ENCODE measurements around the gene LPIN3.
"Not testable (repeated sequence)": the region's sequence is repeated elsewhere in the genome, so short reads cannot be mapped to it uniquely, and the experiment has no call there.

Gene LPIN3

DNA sequence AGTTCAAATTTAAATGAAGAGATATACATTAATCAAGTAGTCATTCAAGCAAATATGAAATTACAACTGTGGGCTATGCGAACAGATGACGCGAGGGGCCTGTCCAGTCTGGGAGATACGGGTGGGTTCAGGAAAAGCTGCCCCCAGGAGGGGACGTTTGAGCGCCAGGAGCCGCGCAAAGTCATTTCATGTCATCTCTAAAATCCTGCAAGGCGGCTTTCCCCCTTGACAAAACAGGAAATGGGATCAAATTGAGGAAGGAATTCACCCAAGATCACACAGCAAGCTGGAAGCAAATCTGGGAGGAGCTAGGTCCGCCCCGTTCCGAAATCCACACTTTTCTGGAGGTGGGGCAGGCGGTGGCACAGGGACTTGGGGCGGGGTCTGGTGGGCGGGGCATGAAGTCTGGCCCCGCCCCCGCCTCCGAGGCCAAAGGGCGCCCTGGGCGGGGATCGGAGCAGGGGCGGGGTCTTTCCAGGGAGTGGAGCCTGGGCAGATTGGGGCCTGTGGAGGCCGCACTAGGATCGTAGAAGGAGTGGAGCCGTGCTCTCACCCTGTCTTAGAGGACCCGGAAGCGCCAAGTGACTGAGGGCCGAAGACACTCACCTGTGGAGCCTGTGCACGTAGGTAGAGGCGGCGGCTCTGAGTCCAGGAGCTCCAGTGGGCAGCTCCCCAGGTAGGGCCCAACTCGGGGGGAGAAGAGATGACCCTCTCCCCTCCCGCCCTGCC lies at the start of gene LPIN3:
Gene LPIN3 (plus strand): TSS at position 495 of the 729 bp plus-strand sequence. CDS start 4,983 bp downstream, outside the sequence.
- DNase-seq (ENCODE audit: low spot score): peak; percentile 69

DNA sequence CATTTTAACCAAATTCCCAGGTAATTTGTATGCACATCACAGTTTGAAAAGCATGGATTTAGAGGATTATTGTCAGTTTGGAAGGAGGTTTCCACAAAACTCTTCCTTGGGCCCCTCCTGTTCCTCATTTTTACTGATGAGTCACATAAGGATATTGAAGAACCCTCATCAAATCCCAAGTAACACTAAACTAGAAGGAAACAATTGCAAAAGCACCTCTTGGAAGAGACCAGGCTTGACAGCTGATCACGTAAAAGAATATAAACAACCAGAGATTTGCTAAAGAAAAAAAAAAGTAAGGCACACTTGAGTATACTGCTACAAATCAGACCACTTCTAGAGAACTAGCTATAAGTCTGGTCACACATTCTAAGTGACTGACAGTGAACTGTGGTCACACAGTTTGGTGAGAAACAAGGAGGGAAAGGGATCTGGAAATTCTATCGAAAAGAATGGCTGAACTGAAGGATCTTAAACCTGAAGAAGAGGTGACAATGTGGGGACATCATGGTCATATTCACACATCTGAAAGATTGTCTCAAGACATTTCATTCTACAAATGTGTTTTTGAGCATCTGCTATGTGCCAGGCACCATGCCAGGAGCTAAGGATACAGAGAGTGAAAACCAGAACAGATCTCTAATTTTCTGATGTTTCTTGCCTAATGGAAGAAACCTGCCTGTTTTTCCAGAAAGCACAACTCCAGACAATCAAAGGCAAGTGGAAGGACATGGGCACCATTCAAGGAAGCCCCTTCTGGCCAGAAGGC lies 47.2 kb upstream of the LPIN3 start:
- DNase-seq (ENCODE audit: low spot score): no peak

- no peak for DNase-seq (ENCODE audit: low spot score)
Measured at GRCh38 chr20:41299899-41300298, 40.7 kb upstream of the LPIN3 start.

DNA sequence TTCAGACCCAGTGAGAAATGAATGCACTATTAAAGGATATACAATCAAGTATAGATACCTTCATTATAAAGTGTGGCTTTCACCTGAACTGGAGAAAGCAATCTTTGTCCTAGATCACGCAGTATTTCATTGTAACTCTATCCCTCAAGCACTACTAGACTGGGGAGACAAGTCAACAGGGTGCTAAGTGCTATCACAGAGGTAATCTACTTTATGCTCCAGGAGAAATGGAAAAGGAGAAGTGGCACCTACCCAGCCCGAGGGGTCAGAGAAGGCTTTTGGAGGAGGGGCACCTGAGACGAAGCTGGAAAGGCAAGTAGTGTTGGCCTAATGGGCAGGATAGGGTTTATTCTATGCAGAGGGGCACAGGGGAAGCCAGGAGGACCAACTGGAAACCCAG lies 40.2 kb upstream of the LPIN3 start:
- DNase-seq (ENCODE audit: low spot score): no peak

DNA sequence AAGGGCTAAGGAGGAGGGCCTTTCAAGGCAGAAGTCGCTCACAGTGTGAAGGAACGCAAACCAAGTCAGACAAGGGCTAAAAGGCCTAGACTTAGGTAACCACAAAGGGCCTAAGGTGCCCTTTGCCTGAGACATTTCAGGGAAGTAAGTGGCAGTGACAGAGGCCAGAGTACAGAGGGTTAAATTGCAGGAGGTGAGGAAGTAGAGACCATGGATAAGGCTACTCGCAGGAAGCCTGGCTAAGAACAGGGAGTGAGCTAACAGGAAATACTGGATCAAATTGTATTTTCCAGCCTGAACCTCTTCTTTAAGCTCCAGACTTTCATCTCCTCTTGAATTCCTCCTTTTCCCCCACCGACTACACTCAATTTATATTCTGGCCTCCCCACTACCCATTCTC lies 39.7 kb upstream of the LPIN3 start:
- DNase-seq (ENCODE audit: low spot score): no peak

DNA sequence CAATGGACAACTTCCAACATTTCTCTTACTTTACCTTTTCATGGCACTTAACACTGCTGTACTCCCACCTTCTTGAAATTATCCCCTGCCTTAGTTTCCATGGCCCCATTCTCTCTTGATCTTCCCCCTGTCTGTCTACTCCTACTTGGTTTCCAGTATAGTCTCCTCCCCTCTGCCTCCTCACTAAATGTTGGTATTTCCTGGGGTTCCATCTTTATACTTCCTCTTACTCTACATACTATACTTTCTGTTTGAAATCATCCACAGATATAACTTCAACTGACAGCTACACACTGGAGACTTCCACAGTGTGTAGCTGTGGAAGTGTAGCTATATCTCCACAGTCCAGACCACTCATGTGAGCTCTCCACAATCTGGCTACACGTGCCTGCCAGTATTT lies 36.6 kb upstream of the LPIN3 start:
- DNase-seq (ENCODE audit: low spot score): no peak

DNA sequence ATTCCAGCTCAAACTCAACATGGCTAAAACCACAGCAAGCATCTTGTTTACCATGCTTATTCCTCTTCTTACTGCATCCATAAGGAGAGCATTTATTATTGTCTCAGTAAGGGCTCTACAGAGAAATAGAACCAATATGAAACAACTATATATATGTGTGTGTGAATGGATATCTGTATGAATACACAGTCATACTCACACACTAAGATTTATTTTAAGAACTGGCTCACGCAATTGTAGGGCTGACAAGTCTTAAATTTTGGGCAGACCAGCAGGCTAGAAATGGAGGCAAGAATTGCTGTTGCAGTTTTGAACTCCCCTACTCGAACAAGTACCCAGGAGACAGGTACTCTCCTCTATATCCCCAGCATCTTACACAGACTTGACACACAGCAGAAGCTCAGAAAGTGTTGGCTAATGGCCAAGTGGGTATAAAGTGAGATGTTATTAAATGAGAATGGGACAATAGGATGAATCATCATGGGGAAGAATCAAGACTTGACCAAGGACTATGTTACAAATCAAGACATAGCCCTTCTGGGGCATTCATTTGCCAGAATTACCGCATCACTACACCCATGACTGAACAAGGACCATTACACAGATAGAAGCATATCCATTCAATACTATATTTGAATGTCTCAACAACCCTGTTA lies 36.1 kb upstream of the LPIN3 start:
- DNase-seq (ENCODE audit: low spot score): no peak

- no peak for DNase-seq (ENCODE audit: low spot score)
Measured at GRCh38 chr20:41306061-41306727, 34.4 kb upstream of the LPIN3 start.

DNA sequence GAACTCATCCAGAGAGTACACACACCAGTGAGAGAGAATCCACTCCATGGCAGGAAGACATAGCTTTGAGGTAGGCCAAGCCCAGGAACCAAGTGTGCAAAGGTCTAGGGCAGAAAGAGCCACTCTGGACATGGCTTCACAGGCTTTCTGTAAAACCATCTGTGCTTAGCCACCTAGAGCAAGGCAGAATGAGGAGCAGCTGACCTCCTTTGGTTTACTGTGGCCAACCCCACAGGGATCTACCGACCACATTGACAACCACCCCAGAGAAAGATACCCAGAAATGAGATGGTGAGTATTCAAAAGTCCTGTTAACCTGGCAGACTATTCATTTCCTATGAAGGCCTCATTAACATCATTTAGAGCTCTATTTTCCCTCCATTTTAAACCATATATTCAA lies 33.6 kb upstream of the LPIN3 start:
- no peak for DNase-seq (ENCODE audit: low spot score)

GRCh38 chr20:41308290-41308711 lies 32.3 kb upstream of the LPIN3 start:
- DNase-seq (ENCODE audit: low spot score): no peak

- no peak for DNase-seq (ENCODE audit: low spot score)
Measured at GRCh38 chr20:41308726-41309413, 31.8 kb upstream of the LPIN3 start.

DNA sequence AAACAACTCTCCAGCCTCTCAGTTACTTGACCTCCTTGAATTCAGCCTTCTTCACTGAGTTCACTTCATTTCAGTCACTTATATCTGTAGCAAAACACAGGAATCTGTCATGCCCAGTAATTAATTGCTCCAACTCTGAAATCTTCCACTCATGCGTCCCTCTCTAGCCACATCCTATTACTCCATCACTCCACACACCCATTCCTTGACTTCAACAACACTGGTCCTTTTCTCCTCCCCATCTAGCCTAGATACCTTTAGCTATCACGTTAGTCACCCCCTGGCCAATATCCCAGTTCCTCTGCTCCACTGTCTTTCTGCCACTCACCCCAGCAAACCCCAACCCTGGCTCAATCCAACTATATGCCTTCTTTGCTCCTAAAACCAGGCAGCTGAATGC lies 30.8 kb upstream of the LPIN3 start:
- DNase-seq (ENCODE audit: low spot score): no peak

DNA sequence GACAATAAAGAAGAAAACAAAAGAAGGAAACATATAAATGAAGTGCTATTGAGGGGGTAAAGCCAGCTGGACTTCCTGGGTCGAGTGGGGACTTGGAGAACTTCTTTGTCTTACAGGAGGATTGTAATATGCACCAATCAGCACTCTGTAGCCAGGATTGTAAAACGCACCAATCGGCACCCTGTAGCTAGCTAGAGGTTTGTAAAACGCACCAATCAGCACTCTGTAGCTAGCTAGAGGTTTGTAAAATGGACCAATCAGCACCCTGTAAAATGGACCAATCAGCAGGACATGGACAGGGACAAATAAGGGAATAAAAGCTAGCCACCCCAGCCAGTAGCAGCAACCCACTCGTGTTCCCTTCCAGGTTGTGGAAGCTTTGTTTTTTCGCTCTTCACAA lies 28.6 kb upstream of the LPIN3 start:
- not testable (repeated sequence) for DNase-seq (ENCODE audit: low spot score)

DNA sequence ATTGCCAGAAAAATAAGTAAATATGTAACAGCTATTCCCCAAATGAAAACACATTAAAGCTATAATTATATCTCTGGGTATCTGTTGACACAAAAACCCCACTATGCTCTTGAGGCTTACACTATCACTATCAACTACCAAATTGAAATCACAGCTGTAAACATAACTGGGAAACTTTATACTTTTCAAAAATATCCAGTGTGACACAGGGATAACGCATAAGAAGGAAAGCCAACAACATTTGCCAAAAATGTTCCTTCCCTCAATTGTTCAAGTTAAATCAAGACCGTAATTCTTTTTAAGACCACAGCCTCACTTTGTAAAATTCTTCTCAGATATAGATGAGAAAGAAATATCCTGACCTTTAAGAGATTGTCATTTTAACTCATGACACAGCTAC lies 26.2 kb upstream of the LPIN3 start:
- no peak for DNase-seq (ENCODE audit: low spot score)

GRCh38 chr20:41316051-41316450 lies 24.6 kb upstream of the LPIN3 start:
- no peak for DNase-seq (ENCODE audit: low spot score)

DNA sequence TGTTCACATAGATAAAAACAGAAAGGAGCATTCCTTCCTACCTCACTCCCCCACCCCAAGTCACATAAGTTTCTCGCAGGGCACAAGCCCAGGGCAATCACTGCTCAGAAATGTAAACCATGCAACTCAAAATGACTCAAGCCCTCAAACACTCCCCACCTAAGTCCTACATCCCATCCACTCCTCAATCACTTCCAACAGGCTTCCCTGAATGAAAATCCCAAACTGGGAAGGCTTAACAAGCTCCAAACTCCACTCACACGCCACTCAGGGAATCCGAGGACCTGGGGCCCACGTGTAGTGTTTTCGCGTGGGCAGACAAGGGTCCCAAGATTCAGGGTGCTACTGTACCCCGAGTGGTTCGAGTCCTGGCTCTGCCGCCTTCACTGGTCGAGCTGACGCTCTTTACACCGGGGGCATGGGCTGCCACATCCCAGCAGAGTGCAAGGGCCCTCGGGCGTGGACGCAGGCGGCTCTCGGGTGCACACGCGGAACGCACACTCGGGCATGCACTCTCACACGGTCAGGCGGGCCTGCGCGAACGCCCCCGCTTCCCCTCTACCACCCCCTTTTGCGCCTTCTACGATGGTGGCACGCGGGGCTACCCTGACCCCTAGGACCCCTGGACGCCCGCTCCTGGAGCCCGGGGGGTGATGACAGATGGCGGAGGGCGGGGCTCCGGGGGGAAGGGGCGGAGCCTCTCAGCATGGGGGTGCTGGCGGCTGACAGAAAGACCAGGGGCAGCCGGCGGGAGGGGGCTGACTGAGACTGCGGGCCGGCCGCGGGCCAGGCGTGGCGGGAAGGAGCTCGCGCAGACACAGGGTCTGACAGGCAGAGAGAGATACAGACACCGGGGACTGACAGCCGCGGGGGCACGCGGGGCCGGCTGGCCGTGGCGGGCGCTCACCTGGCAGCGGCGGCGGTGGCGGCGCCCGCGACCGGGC lies 23.7 kb upstream of the LPIN3 start:
- peak; percentile 50 for DNase-seq (ENCODE audit: low spot score)

DNA sequence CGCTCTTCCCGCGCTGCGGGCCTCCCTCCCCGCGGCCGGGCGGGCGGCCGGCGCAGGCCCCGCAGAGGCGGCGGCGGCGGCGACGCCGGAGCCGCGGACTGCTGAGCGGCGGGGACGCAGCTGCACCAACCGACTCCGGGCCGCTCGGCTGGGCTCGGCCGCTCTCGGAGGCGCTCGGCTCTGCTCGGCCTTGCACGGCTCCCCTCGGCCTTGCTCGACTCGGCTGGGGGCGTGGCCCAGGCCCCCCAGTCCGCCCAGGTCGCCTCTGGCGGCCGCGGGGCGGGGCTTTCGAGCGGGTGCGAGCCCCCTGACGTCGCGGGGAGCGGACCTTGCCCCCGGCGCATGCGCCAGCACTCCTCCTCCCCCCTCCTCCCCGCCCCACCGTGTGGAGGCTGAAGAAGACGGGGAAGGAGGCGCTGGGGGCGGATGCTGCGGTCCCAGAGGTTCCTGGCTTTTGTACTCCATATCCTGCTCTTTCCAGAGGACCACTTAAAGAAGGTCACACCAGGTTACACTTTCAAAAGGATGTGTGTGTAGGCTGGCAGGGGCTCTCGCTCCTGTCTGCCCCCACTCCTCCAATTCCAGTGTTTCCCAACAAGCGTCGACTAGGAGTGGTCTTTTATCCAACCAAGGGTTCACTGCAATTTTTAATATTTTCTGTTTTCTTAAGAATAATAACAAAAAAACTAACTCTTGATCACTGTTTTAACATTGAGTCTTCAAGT lies 22.9 kb upstream of the LPIN3 start, which contains the start of gene ZHX3:
Gene ZHX3 (minus strand): TSS at position 186 of the 725 bp plus-strand sequence. CDS start 112,815 bp downstream, outside the sequence.
- DNase-seq (ENCODE audit: low spot score): peak; percentile 86

- no peak for DNase-seq (ENCODE audit: low spot score)
Measured at GRCh38 chr20:41318271-41318649, 22.4 kb upstream of the LPIN3 start.

DNA sequence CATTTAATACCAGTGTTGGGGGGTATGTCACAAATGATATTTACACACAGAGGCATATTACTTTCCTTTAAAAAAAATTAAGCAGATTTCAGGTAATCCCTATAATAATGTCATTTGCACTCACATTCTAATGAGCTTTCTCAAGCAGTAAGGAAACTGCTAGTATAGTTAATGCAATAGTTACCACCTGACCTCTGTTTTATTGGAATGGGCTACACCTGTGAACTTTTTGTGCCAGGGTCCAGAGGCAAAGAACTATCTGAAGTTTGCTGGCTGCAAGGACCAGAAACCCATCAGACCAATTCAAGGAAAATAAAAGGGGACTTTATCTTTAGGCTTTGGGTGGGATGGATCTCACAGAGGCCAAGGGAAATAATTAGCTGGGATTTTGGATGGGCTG lies 20.2 kb upstream of the LPIN3 start:
- no peak for DNase-seq (ENCODE audit: low spot score)

DNA sequence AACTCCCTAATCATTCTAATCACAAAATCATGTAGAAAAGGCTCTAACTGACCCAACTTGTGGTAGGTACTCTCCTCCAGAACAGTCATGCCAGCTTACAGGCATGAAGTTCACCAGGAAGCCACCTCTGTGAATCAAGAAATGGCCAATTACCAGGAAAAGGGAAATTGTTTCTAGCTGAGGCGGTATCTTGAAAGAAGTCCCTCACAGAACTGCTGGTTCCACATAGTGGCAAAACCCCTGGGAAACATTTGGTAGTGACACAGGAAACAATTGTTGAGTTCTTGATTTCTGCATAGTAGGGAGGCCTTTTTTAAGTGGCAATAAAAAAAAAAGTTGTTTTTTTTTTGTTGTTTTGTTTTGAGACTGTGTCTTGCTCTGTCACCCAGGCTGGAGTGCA lies 19.6 kb upstream of the LPIN3 start:
- no peak for DNase-seq (ENCODE audit: low spot score)
